ENCODE results near the gene DLGAP1.
"Not testable (repeated sequence)": the region's sequence is repeated elsewhere in the genome, so short reads cannot be mapped to it uniquely, and the experiment has no call there.

The DLGAP1 gene

DNA sequence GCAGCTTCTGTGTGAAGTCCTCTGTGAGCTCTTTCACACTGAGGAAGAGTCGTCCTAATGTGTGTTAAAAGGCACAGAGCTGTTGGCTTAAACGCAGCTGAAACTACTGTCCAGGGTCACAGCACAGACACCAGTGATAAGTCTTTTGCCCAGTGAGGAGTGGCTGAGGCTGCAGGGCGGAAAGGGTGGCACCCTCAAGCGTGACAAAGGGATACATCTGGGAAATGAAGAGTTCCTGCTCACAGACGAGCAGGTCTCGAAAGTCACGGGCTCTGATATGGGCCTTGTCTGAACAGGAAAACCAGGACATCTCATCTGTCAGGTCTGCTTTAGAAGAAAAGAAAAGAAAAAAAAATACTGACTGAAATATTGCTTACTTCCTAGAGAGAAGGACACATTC is 968.6 kb downstream of the DLGAP1 start:
- FAIRE-seq, result no peak
- DNase-seq (ENCODE audit: low spot score), result no peak

DNA sequence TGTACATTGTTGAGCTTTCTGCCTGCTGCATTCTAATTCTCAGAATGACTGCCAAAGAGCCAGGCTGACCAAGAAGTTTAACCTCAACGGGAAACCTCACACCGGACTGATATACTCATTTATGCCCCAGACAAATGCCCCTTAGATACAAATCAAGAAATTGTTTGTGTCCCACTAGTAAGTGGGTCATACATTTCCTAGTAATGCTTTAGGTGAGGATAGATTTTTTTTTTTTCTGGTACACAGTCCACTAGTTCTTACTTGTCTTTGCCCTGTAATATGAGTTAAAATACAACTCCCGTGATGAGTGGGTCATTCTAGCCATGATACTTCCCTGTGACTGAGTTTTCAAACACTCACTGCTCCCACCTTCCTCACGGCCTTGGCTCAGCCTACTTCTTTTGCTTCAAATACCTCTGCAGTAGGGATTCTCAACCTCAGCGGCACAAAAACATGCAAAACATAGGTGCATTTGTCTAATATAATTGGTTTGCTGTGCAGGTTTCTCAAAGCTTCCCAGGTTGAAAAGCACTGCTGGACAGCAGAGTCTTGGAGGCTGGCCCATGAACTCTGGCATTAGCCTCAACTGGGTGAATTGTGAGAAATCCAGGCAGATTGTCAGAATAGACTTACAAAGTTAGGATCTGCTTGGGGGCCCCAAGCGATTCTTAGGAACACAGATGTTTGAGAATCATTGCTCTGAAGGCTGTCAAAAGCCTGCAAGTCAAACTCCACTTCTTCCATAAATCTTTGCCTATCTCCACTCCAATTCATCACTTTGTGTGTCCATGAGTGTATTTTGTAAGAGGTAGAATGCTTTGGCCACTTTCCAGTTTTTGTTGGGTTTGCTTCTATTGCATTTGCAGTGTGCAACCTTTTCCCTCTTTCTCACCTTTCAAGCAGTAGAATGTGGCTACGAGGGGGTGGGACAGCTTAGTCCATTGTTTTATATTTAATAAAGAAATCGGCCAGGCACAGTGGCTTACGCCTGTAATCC is 969.7 kb downstream of the DLGAP1 start:
- no peak for DNase-seq (ENCODE audit: low spot score)
- FAIRE-seq, result no peak

- FAIRE-seq, result no peak
These were observed 972.8 kb downstream of the DLGAP1 start for GRCh38 chr18:3482258-3482657.

GRCh38 chr18:3481696-3482210 is 973.4 kb downstream of the DLGAP1 start:
- no peak for DNase-seq (ENCODE audit: low spot score)
- FAIRE-seq, result no peak

More at GRCh38 chr18:3482258-3482657, 972.8 kb downstream of the DLGAP1 start:
- no peak for DNase-seq (ENCODE audit: low spot score)

DNA sequence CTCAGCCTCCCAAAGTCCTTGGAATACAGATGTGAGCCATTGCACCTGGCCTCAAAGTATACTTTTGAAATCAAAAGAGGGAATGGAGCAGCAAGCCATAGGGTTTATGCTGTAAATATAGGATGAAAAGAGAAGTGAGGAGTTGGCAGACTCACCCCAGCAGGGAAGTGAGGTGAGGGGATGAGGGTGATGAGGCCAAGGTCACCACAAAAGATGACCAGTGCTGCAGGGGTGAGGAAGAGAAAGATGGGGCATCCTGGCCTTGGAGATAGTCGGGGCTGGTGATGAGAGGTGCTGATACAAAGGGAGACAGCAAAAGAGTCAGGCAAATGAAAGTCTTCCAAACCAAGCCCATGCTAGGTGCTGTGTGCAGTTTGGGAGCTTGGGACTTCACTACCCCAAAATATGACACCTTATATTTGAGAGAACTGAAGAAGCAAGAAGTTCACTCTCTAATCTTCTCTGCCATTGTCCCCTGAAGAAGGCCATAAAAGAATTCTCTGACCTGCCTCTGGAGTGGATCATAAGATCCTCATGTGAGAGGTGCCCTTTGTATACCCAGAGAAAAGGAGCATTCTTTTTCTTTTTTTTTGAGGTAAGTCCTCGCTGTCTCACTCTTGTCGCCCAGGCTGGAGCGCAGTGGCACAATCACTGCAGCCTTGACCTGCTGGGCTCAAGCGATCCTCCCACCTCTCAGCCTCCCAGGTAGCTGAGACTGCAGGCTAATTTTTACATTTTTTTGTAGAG is 974.1 kb downstream of the DLGAP1 start:
- no peak for DNase-seq (ENCODE audit: low spot score)
- FAIRE-seq, result no peak

GRCh38 chr18:3479978-3480509 is 975.1 kb downstream of the DLGAP1 start:
- no peak for FAIRE-seq
- DNase-seq (ENCODE audit: low spot score), result no peak

- DNase-seq (ENCODE audit: low spot score) (no peak), FAIRE-seq (no peak)
These were observed 976.7 kb downstream of the DLGAP1 start for GRCh38 chr18:3478262-3478978.

- FAIRE-seq (no peak), DNase-seq (ENCODE audit: low spot score) (no peak)
These were observed 982.2 kb downstream of the DLGAP1 start for GRCh38 chr18:3472681-3473544.

DNA sequence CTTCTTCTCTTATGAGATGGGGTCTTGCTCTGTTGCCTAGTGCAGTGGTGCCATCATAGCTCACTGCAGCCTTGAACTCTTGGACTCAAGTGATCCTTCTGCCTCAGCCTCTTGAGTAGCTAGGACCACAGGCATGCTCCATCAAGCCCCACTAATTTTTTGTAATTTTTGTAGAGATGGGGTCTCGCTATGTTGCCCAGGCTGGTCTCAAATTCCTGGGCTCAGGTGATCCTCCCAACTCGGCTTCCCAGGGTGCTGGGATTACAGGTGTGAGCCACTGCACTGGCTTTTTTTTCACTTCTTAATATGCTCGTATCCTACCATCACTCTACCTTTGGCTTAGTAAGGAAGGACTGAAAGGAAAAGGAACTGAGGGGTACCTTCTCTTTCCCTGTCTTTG is 983.0 kb downstream of the DLGAP1 start:
- DNase-seq (ENCODE audit: low spot score); FAIRE-seq: not testable (repeated sequence)

DNA sequence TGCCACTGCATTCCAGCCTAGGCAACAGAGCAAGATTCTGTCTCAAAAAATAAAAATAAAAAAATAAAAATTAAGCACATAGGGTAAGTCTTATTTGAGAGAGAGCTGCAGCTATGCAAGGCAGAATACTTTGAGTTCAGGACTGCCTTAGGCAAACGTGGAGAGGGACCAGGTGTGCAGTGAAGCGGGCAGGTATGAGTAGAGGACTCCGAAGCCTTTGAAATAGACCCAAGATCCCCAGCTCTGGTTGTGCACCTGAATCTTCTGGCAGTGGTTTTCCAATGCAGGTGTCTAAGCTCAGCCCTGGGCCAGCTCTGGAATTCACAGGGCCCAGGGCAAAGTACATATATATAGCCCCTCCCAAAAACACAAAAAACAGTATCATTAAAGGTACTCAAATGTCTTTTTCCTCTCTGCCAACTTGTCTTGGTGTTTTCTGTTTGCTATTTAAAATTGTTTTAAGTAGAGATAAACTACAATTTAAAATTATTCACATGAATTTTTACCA is 983.9 kb downstream of the DLGAP1 start:
- no peak for DNase-seq (ENCODE audit: low spot score)
- FAIRE-seq, result no peak

- DNase-seq (ENCODE audit: low spot score) (no peak), FAIRE-seq (no peak)
These were observed 986.3 kb downstream of the DLGAP1 start for GRCh38 chr18:3468833-3469232.

DNA sequence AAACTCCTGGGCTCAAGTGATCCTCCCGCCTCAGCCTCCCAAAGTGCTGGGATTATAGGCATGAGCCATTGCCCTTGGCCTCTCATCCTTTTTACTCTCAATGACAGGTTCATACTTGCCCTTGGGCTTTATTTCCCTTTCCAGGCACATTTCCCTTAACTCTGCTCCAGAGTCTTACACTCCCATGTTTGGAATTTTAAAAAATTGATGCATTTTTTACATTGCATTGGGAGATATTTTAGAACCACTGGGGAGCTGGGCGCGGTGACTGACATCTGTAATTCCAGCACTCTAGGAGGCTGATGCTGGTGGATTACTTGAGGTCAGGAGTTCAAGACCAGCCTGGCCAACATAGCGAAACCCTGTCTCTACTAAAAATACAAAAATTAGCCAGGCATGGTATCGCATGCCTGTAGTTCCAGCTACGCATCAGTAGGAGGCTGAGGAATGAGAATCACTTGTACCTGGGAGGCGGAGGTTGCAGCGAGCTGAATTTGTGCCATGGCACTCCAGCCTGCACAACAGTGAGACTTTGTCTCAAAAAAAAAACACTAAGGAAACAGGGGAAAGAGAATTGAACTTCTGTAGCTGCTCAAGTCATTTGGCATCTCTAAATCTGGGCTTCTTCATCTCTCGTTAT is 986.9 kb downstream of the DLGAP1 start:
- DNase-seq (ENCODE audit: low spot score) (no peak), FAIRE-seq (no peak)

DNA sequence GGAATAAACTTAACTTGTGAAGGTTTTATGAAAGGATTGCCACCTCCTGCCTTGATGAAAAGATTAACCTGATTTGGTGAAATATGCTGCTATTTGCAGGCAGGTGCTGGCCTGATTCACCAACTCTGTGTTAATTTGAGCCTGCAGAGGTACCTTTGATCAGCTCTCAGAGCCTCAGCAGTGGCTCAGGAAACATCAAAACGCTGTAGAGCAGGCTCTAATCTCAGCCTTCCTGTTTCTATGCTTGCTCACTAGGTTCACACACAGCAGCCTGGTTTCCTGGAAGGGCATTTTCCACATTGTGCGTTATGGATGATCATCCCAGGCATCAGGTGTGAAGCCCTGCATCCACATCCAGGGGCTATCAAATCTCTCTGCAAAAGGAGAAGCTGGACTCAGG is 988.2 kb downstream of the DLGAP1 start:
- FAIRE-seq, result no peak

DNA sequence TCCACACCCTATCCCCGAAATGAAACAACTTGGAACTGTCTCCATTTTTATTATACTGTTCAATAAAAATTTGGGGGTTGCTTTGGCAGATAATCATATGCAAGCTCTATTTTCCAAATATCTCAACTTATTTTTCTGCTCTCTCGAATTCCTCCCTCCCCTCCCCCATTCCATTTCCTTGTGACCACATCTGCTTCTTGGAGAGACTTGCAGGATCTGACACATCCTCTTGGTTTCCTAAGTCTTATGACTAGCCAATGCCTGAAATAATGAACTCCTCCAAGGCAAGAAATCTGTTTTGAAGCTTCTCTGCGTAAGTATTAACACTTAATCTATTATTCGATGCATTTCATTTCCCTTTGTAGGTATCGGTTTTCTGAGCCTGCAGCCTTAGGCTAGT is 989.1 kb downstream of the DLGAP1 start:
- FAIRE-seq (peak; percentile 49), DNase-seq (ENCODE audit: low spot score) (peak; percentile 36)

More for the DNA sequence above, 988.2 kb downstream of the DLGAP1 start:
- DNase-seq (ENCODE audit: low spot score), result no peak

GRCh38 chr18:3463051-3463450 is 992.1 kb downstream of the DLGAP1 start:
- DNase-seq (ENCODE audit: low spot score) (no peak), FAIRE-seq (no peak)

DNA sequence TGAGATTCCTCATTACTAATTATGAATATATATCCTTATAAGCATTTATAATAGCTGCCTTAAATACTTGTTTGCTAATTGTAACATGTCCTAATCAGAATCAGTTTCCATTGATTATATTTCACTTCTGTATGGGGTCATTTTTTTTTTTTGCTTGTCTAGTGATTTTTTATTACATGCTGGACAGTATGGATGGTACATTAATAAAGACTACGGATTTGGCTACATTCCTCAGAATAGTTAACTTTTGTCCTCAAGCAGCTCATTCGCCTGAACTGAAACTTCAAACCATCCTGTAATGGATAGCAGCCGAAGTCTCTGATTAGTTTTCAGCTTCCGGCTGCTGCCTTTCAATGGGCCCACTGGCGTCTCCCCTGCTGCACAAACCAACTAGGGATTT is 993.4 kb downstream of the DLGAP1 start:
- no peak for DNase-seq (ENCODE audit: low spot score)
- FAIRE-seq, result no peak

DNA sequence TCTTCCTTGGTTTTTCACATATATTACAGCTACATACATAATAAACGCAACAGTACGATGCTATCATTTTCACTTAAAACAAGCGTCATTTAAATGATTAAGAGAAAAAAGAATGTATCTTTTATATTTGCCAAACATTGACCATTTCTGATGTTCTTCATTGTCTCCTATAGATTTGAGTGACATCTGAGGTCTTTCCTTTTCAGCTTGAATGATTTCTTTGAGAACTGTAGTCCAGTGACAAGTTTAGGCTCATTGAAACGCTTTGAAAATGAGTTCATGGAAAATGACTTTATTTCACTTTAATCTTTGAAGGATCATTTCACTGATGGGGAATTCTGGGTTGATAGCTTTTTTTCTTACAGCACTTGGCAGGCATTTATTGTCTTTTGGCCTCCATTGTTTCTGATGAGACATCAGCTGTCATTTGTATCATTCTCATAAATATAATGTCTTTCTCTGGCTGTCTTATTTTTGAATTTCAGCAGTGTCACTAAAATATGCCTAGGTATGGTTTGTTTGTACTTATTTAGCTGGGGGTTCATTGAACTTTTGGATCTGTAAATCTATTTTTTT is 994.2 kb downstream of the DLGAP1 start:
- DNase-seq (ENCODE audit: low spot score) (no peak), FAIRE-seq (no peak)

GRCh38 chr18:3458952-3459853 is 995.9 kb downstream of the DLGAP1 start:
- peak; percentile 88 for FAIRE-seq
- peak; percentile 58 for DNase-seq (ENCODE audit: low spot score)
